ENCODE data around the gene UBTD2. TPM values are rescaled to one million over a fixed set of nuclear protein-coding genes. Genes with fewer than 3 reads are reported as not detected.

UBTD2 gene
- total and polyA plus RNA-seq, 2 experiments from 2014 or later, result 23.9 to 26.2 TPM

DNA sequence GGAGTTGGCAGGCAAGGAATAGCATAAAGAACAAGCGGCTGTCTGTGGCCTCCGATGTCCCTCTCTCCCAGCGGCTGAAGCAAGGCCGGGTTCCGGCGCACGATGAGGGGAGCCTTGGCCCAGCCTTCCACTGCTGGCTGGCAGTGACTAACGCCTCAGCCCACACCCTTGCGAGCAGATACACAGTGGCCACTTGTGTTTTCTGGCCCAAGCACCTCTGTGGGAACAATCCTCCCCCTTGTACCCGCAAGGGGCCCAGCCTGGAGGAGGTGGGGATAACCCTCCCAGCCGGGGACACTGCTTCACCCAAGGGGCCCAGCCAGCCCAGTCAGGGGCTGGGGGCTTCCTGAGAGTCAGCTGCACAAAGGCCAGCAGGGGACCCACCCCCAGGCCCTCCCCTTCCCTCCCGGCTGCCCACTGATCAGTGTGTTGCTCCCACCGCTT lies 118.8 kb downstream of the UBTD2 start:
- Histone ChIP-seq H3K27me3 (no peaks in the 10 kb centered on the region), H3K36me3 (no peaks in the 10 kb centered on the region), H3K27ac (no peak overlapping the region), H3K4me1 (ENCODE audit: low read depth) (peaks cover 24% of the 10 kb centered on the region), H3K4me3 (no peak overlapping the region), H3K9me3 (ENCODE audit: low read depth) (no peaks in the 10 kb centered on the region)
- TF ChIP-seq, protein P1, sequence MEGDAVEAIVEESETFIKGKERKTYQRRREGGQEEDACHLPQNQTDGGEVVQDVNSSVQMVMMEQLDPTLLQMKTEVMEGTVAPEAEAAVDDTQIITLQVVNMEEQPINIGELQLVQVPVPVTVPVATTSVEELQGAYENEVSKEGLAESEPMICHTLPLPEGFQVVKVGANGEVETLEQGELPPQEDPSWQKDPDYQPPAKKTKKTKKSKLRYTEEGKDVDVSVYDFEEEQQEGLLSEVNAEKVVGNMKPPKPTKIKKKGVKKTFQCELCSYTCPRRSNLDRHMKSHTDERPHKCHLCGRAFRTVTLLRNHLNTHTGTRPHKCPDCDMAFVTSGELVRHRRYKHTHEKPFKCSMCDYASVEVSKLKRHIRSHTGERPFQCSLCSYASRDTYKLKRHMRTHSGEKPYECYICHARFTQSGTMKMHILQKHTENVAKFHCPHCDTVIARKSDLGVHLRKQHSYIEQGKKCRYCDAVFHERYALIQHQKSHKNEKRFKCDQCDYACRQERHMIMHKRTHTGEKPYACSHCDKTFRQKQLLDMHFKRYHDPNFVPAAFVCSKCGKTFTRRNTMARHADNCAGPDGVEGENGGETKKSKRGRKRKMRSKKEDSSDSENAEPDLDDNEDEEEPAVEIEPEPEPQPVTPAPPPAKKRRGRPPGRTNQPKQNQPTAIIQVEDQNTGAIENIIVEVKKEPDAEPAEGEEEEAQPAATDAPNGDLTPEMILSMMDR (IDR thresholded peaks at IDR 0.05; ENCODE audit: low read depth, low read length), result no peak
- peak in 1 of 2 donors; percentile 76 for DNase-seq (ENCODE audit: low read depth in 1 of 2, low spot score in 1 of 2)

DNA sequence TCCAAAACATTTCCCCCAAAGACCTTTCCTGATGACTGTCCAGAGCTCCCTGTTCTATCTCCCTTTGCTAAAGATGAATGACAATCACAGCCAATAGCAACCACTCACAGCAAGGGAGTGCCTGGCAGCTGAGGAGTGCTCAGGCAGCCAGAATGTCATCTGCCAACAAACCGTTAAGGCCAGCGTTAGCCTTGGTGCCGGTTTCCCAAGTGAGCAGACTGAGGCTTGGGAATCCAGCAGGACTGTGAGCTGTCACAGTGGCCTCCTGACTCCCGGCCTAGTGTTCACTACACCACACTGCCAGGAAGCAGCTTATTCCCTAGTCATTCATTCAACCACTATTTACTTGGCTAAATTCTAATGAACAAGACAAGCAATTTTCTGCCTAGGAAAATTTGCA lies 120.2 kb downstream of the UBTD2 start:
- peaks cover 16% of the 10 kb centered on the region for H3K4me1 ChIP-seq (ENCODE audit: low read depth)
- H3K4me3 ChIP-seq, result no peak overlapping the region
- DNase-seq (ENCODE audit: low read depth in 1 of 2, low spot score in 1 of 2), result peak in 1 of 2 donors; percentile 13
- no peaks in the 10 kb centered on the region for H3K36me3 ChIP-seq
- H3K27me3 ChIP-seq, result no peaks in the 10 kb centered on the region
- H3K27ac ChIP-seq, result peak overlapping the region; percentile 43
- TF ChIP-seq, protein P1 (IDR thresholded peaks at IDR 0.05; ENCODE audit: low read depth, low read length), result no peak
- H3K9me3 ChIP-seq (ENCODE audit: low read depth), result no peaks in the 10 kb centered on the region

DNA sequence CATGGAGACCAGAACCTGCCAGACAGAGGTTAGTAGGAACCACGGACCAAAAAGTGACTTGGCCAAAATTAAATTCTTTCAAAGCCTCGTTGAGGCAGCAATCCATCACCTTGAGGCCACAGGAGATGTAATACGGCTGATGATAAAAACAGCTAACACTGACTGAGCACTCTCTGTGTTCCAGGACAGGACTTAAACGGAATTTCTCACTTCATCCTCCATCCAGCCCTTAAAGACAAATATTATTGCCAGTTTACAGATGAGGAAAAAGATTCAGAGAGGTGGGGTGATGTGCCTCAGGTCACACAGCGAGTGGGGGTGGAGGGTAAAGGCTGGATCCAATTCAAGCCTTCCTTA lies 120.6 kb downstream of the UBTD2 start:
- TF ChIP-seq, protein P1 (IDR thresholded peaks at IDR 0.05; ENCODE audit: low read depth, low read length), result no peak
- peaks cover 12% of the 10 kb centered on the region for H3K4me1 ChIP-seq (ENCODE audit: low read depth)
- no peak for DNase-seq (ENCODE audit: low read depth in 1 of 2, low spot score in 1 of 2)
- H3K4me3 ChIP-seq, result no peak overlapping the region
- H3K27ac ChIP-seq, result peak overlapping the region; percentile 43
- no peaks in the 10 kb centered on the region for H3K9me3 ChIP-seq (ENCODE audit: low read depth)
- H3K36me3 ChIP-seq, result no peaks in the 10 kb centered on the region
- no peaks in the 10 kb centered on the region for H3K27me3 ChIP-seq

DNA sequence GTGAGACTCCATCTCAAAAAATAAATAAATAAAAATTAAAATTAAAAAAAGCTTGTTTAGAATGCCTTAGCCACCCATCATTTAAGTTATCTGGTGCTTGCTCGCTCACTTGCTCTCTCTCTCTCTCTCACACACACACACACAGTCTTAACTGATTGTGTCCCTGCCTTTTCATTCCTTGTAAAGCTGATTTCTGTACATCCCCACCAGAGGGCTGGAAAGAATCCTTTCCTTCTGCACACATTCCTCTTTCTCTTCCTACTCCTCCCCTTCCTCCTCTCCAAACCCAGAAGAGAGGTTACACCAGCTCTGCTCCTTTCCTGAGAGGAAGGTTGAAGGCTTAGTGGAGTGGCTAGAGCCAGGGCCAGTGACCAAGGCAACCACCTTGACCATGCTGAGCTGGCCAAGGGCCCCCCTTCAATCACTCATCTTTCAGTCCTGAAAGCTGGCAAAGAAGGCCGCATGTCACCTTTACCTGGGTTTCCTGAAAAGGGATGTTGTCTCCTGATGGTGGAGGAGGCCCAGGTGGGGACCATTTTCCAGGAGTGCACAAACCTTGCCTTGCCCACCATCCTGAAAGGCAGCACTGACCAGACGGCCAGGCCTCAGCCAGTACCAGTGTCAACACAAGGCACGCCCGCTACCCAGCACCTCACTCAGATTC lies 121.1 kb downstream of the UBTD2 start:
- TF ChIP-seq, protein P1 (IDR thresholded peaks at IDR 0.05; ENCODE audit: low read depth, low read length), result peak; percentile 39
- Histone ChIP-seq H3K4me1 (ENCODE audit: low read depth) (peaks cover 7% of the 10 kb centered on the region), H3K27me3 (no peaks in the 10 kb centered on the region), H3K36me3 (no peaks in the 10 kb centered on the region), H3K4me3 (no peak overlapping the region), H3K9me3 (ENCODE audit: low read depth) (no peaks in the 10 kb centered on the region), H3K27ac (no peak overlapping the region)
- DNase-seq (ENCODE audit: low read depth in 1 of 2, low spot score in 1 of 2), result peak in 1 of 2 donors; percentile 69

DNA sequence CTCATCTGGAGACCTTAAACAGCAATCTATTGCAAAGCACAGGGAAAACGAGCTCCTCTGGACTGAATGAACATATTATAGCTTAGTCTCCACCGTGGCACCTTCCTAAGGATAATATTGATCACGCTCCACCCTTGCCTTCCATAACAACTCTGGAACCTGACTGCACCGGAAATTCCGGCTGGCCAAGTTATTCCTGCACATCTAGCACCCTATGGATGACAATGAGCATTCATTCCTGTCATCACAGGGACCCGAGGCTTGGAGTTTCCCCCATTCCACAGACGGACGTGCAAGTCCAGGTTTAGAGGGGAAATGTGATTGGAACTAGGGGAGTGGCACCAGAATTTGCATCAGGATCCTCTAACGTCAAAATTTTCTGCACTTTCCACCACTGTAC lies 123.1 kb downstream of the UBTD2 start:
- TF ChIP-seq, protein P1 (IDR thresholded peaks at IDR 0.05; ENCODE audit: low read depth, low read length), result no peak
- DNase-seq (ENCODE audit: low read depth in 1 of 2, low spot score in 1 of 2), result no peak
- H3K36me3 ChIP-seq, result no peaks in the 10 kb centered on the region
- no peak overlapping the region for H3K27ac ChIP-seq
- H3K4me3 ChIP-seq, result no peak overlapping the region
- no peaks in the 10 kb centered on the region for H3K27me3 ChIP-seq
- H3K4me1 ChIP-seq (ENCODE audit: low read depth), result peaks cover 4% of the 10 kb centered on the region
- no peaks in the 10 kb centered on the region for H3K9me3 ChIP-seq (ENCODE audit: low read depth)

Other genes starting within 250 kb of the UBTD2 start
- 7.6 and 16.4 TPM in 2 replicates for gene STK10, start 95.5 kb downstream of the UBTD2 start, total RNA-seq
- gene STK10, start 95.5 kb downstream of the UBTD2 start, polyA plus RNA-seq, result 8.3 and 10.8 TPM in 2 replicates
- gene EFCAB9, start 89.6 kb downstream of the UBTD2 start, total RNA-seq, result not detected in 2 replicates
- not detected in 2 replicates for gene EFCAB9, start 89.6 kb downstream of the UBTD2 start, polyA plus RNA-seq
- gene SH3PXD2B, start 170.8 kb upstream of the UBTD2 start, total RNA-seq, result 19.7 and 27.6 TPM in 2 replicates
- gene SH3PXD2B, start 170.8 kb upstream of the UBTD2 start, polyA plus RNA-seq, result 13.9 and 20.3 TPM in 2 replicates

All from cardiac muscle cell (in vitro differentiated cells and primary cell).